Ovary (tissue), 9 donors: Measurements from ENCODE around the gene SNX10. TPM values are rescaled to one million over a fixed set of nuclear protein-coding genes. Genes with fewer than 3 reads are reported as not detected.

ENCODE experiments used
- DNase-seq, 5 donors: peaks; one replicate each; pipeline ENCODE4 v3.0.0-alpha.2; 2019 to 2020
- H3K27ac ChIP-seq, 2 donors: fragments of 200-600 bp; one replicate each; pipeline versions ENCODE4 v1.5.1 to v1.8.0; 2019 to 2022
- H3K27me3 ChIP-seq: fragments of 200-600 bp; one replicate; pipeline ENCODE4 v1.8.0; 2022
- H3K36me3 ChIP-seq: fragments of 200-600 bp; sonication (generic); one replicate; pipeline ENCODE4 v1.5.1; 2019
- H3K4me1 ChIP-seq: one replicate; pipeline ENCODE4 v1.8.1; 2013; ENCODE audit warnings: mild to moderate bottlenecking, moderate library complexity; ENCODE audit not compliant: insufficient read depth
- H3K4me3 ChIP-seq: fragments of 200-600 bp; sonication (generic); one replicate; pipeline ENCODE4 v1.5.1; 2017
- H3K9me3 ChIP-seq, 2 donors: fragments of 200-600 bp in 1 of 2; sonication (generic) in 1 of 2; one replicate each; pipeline versions ENCODE4 v1.5.1 to v1.8.1; 2013 to 2019; ENCODE audit warnings: mild to moderate bottlenecking in 1 of 2, moderate library complexity in 1 of 2
- EP300 ChIP-seq: sonication (generic); formaldehyde crosslinking; IDR thresholded peaks from one replicate; pipeline ENCODE4 v1.6.1; 2017; ENCODE audit warnings: antibody characterized with exemption
- POLR2A ChIP-seq: fragments of 450-650 bp; IDR thresholded peaks from one replicate; pipeline ENCODE4 v1.6.1; 2017; ENCODE audit warnings: antibody characterized with exemption, mild to moderate bottlenecking, moderate library complexity
- WGBS, 3 donors: extraction: QIAGEN DNeasy Blood & Tissue Kit in 1 of 3; methylation state at CpG; one replicate each; pipeline versions ENCODE4 v1.1.5 to v1.1.7; 2013 to 2017; 5-methylcytosine and 5-hydroxymethylcytosine counted together
- intact Hi-C, 4 donors: fragments of 100-400 bp; cut with DNase I; formaldehyde crosslinking; loops; one replicate each; pipeline versions ENCODE4 v1.11.0 to v1.15.1; 2022 to 2023
- polyA plus RNA-seq, 2 donors: library from polyadenylated mRNA; stranded (reverse); fragments of 200-250 nt in 1 of 2; fragments of 350-450 nt in 1 of 2; fragmentation: Illumina TruSeq in 1 of 2; extraction: RNeasy Lipid Tissue Mini Kit (QIAGEN cat#74804) in 1 of 2; gene quantifications; one replicate each; pipeline ENCODE4 v1.2.3, GENCODE V29; 2013 to 2014
- total RNA-seq, 7 donors: library from RNA; depleted of rRNA in 2 of 7; stranded (reverse); fragments of >200 nt in 2 of 7; fragmentation: NEBNext Ultra II Directional in 3 of 7; extraction: Animal tissue kit (Norgen Biotek cat#: 25700) in 3 of 7; gene quantifications; one replicate each; pipeline versions ENCODE4 v1.1.0 to v1.2.4, GENCODE V29; 2016 to 2023
- TF ChIP-seq, protein P1 (sequence below), 3 donors: fragments of 450-650 bp in 2 of 3; fragments of 200-600 bp in 1 of 3; IDR thresholded peaks; one replicate each; pipeline versions ENCODE4 v1.5.1 to v1.8.0; 2016 to 2022; ENCODE audit warnings: antibody characterized with exemption in 3 of 3, mild to moderate bottlenecking in 1 of 3
- donor health status: DM: no; HTN: no; CAD: no; lungs with moderate emphysema.
- donor health status: DM: no; HTN: no; CAD: no.
- donor health status: Bipolar disorder and iron deficiency.
- donor health status: DM: yes; HTN: yes; CAD: no.
- donor health status: DM: no; HTN: no; CAD: no.
- donor health status: DM: yes; HTN: yes; CAD: no.

Gene SNX10
- total and polyA plus RNA-seq, 9 donors = 1.1 to 6.4 (median 2.0) TPM

DNA sequence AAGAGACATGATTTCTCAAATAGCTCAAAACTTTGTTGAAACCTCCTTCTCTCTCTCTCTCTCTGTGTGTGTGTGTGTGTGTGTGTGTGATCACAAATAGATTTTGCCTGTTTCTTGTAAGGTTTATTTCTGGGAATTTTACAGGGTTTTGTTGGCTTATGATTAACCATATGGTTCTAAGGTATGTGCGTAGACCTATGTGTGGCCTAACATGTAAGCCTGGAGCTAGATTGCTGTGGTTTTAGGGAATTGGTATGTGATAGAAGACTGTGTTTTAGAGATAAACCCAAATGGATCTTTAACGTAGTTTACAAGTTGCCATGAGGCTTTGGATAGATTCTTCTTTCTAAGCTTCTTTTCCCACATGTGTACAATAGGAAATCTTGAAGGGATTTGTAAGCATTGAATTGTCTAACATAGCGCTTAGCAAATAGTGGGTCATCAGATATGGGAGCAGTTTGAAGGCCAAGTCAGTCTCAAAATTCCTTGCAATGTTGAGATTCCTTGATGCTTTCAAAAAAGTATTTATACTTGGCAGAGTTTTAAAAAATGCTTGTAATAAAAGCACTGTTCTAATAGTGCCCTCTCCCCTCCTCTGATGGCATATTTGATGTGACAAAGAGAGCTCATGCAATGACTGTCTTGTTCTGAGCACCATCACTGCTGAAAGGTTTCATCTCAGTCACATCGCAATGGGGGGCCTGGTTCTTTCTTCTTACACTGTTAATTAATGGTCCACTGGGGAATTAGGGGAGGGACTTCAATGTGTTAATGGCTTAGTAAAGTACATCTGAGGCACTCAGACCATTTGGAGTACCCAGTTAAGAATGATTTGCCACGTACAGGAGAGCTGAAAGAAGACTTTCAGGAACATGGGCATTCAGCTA, 118.2 kb downstream of the SNX10 start:
- TF ChIP-seq POLR2A (no peak), EP300 (no peak)
- TF ChIP-seq, protein P1, sequence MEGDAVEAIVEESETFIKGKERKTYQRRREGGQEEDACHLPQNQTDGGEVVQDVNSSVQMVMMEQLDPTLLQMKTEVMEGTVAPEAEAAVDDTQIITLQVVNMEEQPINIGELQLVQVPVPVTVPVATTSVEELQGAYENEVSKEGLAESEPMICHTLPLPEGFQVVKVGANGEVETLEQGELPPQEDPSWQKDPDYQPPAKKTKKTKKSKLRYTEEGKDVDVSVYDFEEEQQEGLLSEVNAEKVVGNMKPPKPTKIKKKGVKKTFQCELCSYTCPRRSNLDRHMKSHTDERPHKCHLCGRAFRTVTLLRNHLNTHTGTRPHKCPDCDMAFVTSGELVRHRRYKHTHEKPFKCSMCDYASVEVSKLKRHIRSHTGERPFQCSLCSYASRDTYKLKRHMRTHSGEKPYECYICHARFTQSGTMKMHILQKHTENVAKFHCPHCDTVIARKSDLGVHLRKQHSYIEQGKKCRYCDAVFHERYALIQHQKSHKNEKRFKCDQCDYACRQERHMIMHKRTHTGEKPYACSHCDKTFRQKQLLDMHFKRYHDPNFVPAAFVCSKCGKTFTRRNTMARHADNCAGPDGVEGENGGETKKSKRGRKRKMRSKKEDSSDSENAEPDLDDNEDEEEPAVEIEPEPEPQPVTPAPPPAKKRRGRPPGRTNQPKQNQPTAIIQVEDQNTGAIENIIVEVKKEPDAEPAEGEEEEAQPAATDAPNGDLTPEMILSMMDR (IDR thresholded peaks at IDR 0.05) = no peak
- no peaks in the 10 kb centered on the region for H3K36me3 ChIP-seq
- H3K27me3 ChIP-seq = no peaks in the 10 kb centered on the region
- H3K27ac ChIP-seq = no peak overlapping the region
- intact Hi-C loops = no loop called here
- H3K4me1 ChIP-seq = no peaks in the 10 kb centered on the region
- DNase-seq = no peak
- H3K9me3 ChIP-seq = no peaks in the 10 kb centered on the region
- H3K4me3 ChIP-seq = no peak overlapping the region
- 65 to 79% (median 77%) methylated on average over 5 of the region's 5 CpGs for WGBS, 3 donors

DNA sequence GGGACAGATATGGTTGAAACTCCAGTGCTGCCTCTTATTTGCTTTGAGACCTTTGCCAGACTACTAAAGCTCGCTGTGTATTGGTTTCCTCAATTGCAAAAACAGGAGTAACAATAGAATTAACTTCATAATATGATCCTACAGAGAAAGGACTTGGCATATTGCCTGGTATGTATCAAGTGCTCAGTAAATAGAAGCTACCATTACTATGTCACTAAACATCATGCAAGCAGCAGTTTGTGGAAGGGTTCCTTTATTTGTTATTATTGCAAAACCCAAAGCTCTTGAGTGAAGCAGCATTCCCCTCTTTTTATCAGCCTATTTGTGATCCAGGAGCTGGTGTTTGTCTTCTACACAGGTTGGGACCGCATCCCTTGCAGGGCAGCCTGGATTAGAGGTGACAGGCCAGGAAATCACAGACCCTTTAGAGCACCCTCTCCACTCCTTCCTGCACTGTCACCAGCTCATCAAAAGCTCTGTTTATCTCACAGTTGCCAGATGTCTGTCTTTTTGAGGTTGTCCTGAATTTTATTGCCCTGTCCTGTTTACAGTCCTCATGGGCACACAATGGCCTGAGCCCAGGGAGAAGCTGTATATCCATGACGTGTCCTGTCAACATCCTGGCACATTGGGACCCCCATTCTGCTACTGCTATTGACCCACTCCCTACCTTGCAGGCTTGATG, 121.5 kb downstream of the SNX10 start:
- TF ChIP-seq POLR2A (no peak), EP300 (no peak)
- TF ChIP-seq, protein P1 (IDR thresholded peaks at IDR 0.05) = no peak
- Histone ChIP-seq H3K36me3 (no peaks in the 10 kb centered on the region), H3K27ac (no peak overlapping the region), H3K4me1 (no peaks in the 10 kb centered on the region), H3K27me3 (no peaks in the 10 kb centered on the region), H3K9me3 (no peaks in the 10 kb centered on the region), H3K4me3 (no peak overlapping the region)
- intact Hi-C loops = no loop called here
- 79 to 88% (median 82%) methylated on average over 3 of the region's 3 CpGs for WGBS, 3 donors
- no peak for DNase-seq

DNA sequence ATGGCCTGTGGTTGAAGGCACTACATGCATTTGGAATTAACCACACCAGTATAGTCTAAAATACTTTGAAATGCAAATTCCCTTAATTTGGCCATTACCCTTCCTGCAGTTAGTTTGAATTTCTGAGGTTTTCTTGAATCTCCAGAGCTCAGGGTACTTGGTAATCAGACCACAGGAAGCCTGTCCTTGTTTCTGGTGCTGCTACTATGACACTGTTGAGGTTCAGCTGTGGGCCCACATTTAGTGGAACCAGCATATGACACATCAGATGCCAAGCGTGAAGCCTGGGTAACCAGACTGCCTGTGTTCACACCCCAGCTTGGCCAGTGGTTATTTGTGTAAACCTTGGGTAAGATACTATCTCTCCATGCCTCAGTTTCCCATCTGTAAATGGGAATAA, 124.3 kb downstream of the SNX10 start:
- Histone ChIP-seq H3K27ac (no peak overlapping the region), H3K4me3 (no peak overlapping the region), H3K27me3 (no peaks in the 10 kb centered on the region), H3K4me1 (no peaks in the 10 kb centered on the region), H3K9me3 (no peaks in the 10 kb centered on the region), H3K36me3 (no peaks in the 10 kb centered on the region)
- no peak for DNase-seq
- intact Hi-C loops = no loop called here
- no peak for TF ChIP-seq POLR2A
- no peak for TF ChIP-seq EP300
- TF ChIP-seq, protein P1 (IDR thresholded peaks at IDR 0.05) = no peak
- 89 to 100% (median 93%) methylated on average over 1 of the region's 1 CpG for WGBS, 3 donors

DNA sequence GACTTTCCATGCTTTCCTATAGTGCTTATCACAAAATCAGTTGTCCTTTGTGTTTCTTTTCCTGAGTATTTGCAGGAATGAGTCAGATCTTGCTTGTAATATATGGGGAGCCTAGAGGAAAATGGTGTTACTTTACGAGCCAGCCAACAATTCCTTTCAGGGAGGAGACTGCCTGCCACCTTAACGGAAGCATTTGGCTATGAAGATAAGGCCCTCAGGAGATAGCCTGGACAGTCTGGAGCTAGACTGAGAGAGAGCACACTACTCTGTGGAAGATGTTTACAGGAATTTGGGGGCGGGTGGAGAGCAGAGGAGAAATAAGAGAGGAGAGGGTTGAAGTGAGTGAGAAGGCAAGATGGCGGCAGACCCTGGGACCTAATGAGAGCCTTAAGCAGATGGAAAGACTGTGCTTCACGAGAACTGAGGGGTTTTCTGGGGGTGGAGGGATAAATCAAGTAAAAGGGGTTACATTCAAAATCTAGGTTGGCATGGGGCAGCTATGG, 126.3 kb downstream of the SNX10 start:
- intact Hi-C loops = no loop called here
- WGBS, 3 donors = 79 to 88% (median 86%) methylated on average over 5 of the region's 5 CpGs
- no peaks in the 10 kb centered on the region for H3K4me1 ChIP-seq
- no peaks in the 10 kb centered on the region for H3K9me3 ChIP-seq
- no peak for DNase-seq
- no peak overlapping the region for H3K4me3 ChIP-seq
- no peaks in the 10 kb centered on the region for H3K27me3 ChIP-seq
- TF ChIP-seq POLR2A = no peak
- no peak for TF ChIP-seq EP300
- TF ChIP-seq, protein P1 (IDR thresholded peaks at IDR 0.05) = no peak
- H3K36me3 ChIP-seq = no peaks in the 10 kb centered on the region
- H3K27ac ChIP-seq = no peak overlapping the region
